HEK293T (cell line): ENCODE measurements around the gene UBE3D.

Experiments used
- CTCF ChIA-PET: fragments of 350-600 bp; formaldehyde crosslinking; extraction: SDS; loops from one replicate; lab custom pipeline; 2021; ENCODE audit warnings: antibody characterized with exemption, inconsistent platforms; lab: Yijun Ruan, JAX
- POLR2A ChIA-PET: fragments of 350-600 bp; formaldehyde crosslinking; extraction: SDS; loops from one replicate; lab custom pipeline; 2020; ENCODE audit warnings: antibody characterized with exemption, inconsistent platforms; lab: Yijun Ruan, JAX
- DNase-seq: peaks from one replicate; pipeline ENCODE4 v3.0.0; 2012; ENCODE audit warnings: mixed read lengths; ENCODE audit errors: extremely low spot score
- ARNT ChIP-seq: fragments of 450-650 bp; IDR thresholded peaks from 2 replicates; pipeline ENCODE4 v1.6.1; 2017; ENCODE audit warnings: mild to moderate bottlenecking
- BHLHE40 ChIP-seq: fragments of 450-650 bp; IDR thresholded peaks from 2 replicates; pipeline ENCODE4 v1.6.1; 2016; ENCODE audit warnings: mild to moderate bottlenecking, moderate library complexity, borderline replicate concordance
- CTBP1 ChIP-seq: fragments of 450-650 bp; IDR thresholded peaks from 2 replicates; pipeline ENCODE4 v1.6.1; 2016; ENCODE audit warnings: borderline replicate concordance
- ELF4 ChIP-seq: fragments of 450-650 bp; IDR thresholded peaks from 2 replicates; pipeline ENCODE4 v1.6.1; 2017; ENCODE audit warnings: antibody characterized with exemption
- FOXA1 ChIP-seq: fragments of 450-650 bp; IDR thresholded peaks from 2 replicates; pipeline ENCODE4 v1.6.1; 2016; ENCODE audit warnings: mild to moderate bottlenecking
- FOXK2 ChIP-seq: fragments of 450-650 bp; IDR thresholded peaks from 2 replicates; pipeline ENCODE4 v1.6.1; 2016; ENCODE audit warnings: mild to moderate bottlenecking
- FOXM1 ChIP-seq: fragments of 450-650 bp; IDR thresholded peaks from 2 replicates; pipeline ENCODE4 v1.6.1; 2017; ENCODE audit warnings: mild to moderate bottlenecking, borderline replicate concordance
- HDGF ChIP-seq: fragments of 450-650 bp; IDR thresholded peaks from 2 replicates; pipeline ENCODE4 v1.6.1; 2017; ENCODE audit warnings: antibody characterized with exemption, borderline replicate concordance
- L3MBTL2 ChIP-seq: fragments of 450-650 bp; conservative IDR thresholded peaks from 2 replicates; pipeline ENCODE4 v1.6.1; 2016; ENCODE audit warnings: mild to moderate bottlenecking
- LEF1 ChIP-seq: fragments of 450-650 bp; IDR thresholded peaks from 2 replicates; pipeline ENCODE4 v1.6.1; 2017; ENCODE audit warnings: mild to moderate bottlenecking, borderline replicate concordance
- NFRKB ChIP-seq: fragments of 450-650 bp; IDR thresholded peaks from 2 replicates; pipeline ENCODE4 v1.6.1; 2016; ENCODE audit warnings: mild to moderate bottlenecking, moderate library complexity
- PKNOX1 ChIP-seq: fragments of 450-650 bp; IDR thresholded peaks from 2 replicates; pipeline ENCODE4 v1.6.1; 2016
- SP1 ChIP-seq: fragments of 450-650 bp; IDR thresholded peaks from 2 replicates; pipeline ENCODE4 v1.6.1; 2017
- SUZ12 ChIP-seq: fragments of 450-650 bp; IDR thresholded peaks from 2 replicates; pipeline ENCODE4 v1.6.1; 2016; ENCODE audit warnings: mild to moderate bottlenecking
- TARDBP ChIP-seq: fragments of 450-650 bp; IDR thresholded peaks from 2 replicates; pipeline ENCODE4 v1.6.1; 2016
- ZNF384 ChIP-seq: fragments of 450-650 bp; IDR thresholded peaks from 2 replicates; pipeline ENCODE4 v1.6.1; 2016

UBE3D gene

GRCh38 chr6:83097204-83097603 lies 31.6 kb upstream of the UBE3D start:
- DNase-seq: no peak
- ChIA-PET POLR2A (no interaction called here), CTCF (no interaction called here)
- TF ChIP-seq LEF1: no peak
- TF ChIP-seq FOXK2: no peak
- TF ChIP-seq ELF4: no peak
- no peak for TF ChIP-seq BHLHE40
- TF ChIP-seq FOXM1: no peak
- TF ChIP-seq TARDBP: no peak
- no peak for TF ChIP-seq HDGF
- TF ChIP-seq CTBP1: no peak
- no peak for TF ChIP-seq ARNT
- TF ChIP-seq ZNF384: no peak
- no peak for TF ChIP-seq SP1
- no peak for TF ChIP-seq PKNOX1

DNA sequence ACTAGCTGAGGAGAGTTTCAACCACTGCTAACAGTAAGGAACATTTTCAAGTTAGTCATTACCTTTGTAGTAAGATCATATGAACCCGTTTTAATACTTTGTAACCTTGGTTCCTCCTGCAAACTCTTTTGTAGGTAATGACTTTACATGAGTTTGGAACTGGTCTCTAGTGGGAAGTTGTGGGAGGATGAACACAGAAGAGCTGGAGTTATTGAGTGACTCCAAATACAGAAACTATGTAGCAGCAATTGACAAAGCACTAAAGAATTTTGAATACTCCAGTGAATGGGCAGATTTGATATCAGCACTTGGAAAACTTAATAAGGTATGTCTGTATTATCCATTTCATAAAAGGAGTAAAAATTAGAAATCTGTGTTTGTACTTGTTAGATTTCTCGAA lies 31.1 kb upstream of the UBE3D start:
- CTCF ChIA-PET: no interaction called here
- POLR2A ChIA-PET: no interaction called here
- no peak for DNase-seq
- TF ChIP-seq ZNF384 (no peak), CTBP1 (no peak)

DNA sequence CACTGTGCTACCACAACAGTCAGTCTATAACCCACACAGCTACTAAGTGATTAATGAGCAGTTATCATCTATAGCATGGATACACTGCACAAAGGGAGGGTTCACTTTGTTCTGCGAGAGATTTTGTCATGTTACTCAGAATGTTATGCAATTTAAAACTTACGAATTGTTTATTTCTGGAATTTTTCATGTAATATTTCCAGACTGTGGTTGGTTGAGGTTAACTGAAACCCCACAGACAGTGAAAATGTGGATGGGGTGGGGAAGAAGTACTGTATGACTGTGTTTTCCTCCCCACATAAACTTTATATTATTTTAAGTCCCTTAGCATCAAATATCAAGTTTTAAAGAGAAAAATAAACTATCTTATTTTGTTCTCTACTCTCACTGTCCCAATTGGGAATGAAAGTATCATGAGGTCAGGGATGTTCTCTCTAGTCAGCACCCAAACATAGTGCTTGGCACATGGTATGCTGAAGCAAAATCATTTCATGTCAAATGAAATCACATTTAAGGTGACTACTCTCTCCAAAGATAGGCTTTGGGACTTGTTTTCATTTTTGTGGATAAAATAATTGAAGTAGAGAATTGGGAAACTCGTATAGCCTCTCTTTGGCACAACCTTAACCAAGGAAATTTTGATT lies 27.2 kb upstream of the UBE3D start:
- CTCF ChIA-PET: no interaction called here
- POLR2A ChIA-PET: no interaction called here

DNA sequence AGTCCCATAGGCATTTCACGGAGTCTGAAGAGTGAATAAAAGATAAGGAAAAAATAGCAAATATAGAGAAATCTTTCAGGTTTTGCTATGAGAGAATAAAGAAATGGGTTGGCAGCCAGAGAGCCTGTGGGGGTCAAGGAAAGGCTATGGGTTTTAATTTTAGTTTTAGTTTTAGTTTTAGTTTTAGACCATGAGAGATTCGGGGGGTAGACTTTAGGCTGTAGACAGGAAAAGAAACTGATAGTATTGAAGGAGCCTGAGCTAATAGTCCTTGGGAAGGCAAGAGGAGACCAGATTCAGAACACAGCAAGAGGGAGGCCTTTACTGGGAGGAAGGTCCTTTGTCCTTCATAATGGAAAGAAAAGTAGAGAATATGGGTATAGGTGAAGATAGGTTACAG lies 21.1 kb upstream of the UBE3D start:
- ChIA-PET CTCF (interaction anchor here (0.7 kb wide), 1 partner anchor 373 kb away, joined by 3 read pairs; no protein-coding TSS in a partner anchor), POLR2A (no interaction called here)
- TF ChIP-seq ZNF384: no peak
- no peak for TF ChIP-seq FOXA1
- no peak for TF ChIP-seq FOXM1
- no peak for TF ChIP-seq ELF4
- TF ChIP-seq HDGF: no peak
- no peak for TF ChIP-seq PKNOX1
- no peak for TF ChIP-seq L3MBTL2
- no peak for TF ChIP-seq ARNT
- TF ChIP-seq FOXK2: no peak
- TF ChIP-seq BHLHE40: no peak
- TF ChIP-seq TARDBP: no peak
- TF ChIP-seq LEF1: no peak
- no peak for TF ChIP-seq SP1
- no peak for TF ChIP-seq CTBP1
- TF ChIP-seq SUZ12: no peak
- no peak for TF ChIP-seq NFRKB
- no peak for DNase-seq

More for the DNA sequence above, 27.2 kb upstream of the UBE3D start:
- no peak for TF ChIP-seq BHLHE40
- TF ChIP-seq ARNT: no peak
- TF ChIP-seq FOXM1: no peak
- TF ChIP-seq TARDBP: no peak
- no peak for TF ChIP-seq ZNF384
- TF ChIP-seq ELF4: no peak
- TF ChIP-seq HDGF: no peak
- no peak for TF ChIP-seq SUZ12
- no peak for TF ChIP-seq LEF1
- TF ChIP-seq PKNOX1: no peak
- no peak for TF ChIP-seq CTBP1
- no peak for TF ChIP-seq FOXA1
- no peak for TF ChIP-seq FOXK2
- no peak for TF ChIP-seq SP1
- no peak for TF ChIP-seq L3MBTL2
- no peak for TF ChIP-seq NFRKB
- DNase-seq: no peak

GRCh38 chr6:83083476-83083875 lies 17.8 kb upstream of the UBE3D start:
- CTCF ChIA-PET: no interaction called here
- DNase-seq: no peak
- POLR2A ChIA-PET: no interaction called here
- TF ChIP-seq ELF4: no peak
- TF ChIP-seq SUZ12: no peak
- TF ChIP-seq SP1: no peak
- no peak for TF ChIP-seq L3MBTL2
- TF ChIP-seq FOXK2: no peak
- TF ChIP-seq ZNF384: no peak
- TF ChIP-seq LEF1: no peak
- no peak for TF ChIP-seq FOXA1
- TF ChIP-seq PKNOX1: no peak
- TF ChIP-seq ARNT: no peak
- TF ChIP-seq FOXM1: no peak
- TF ChIP-seq CTBP1: no peak
- no peak for TF ChIP-seq HDGF
- TF ChIP-seq TARDBP: no peak
- TF ChIP-seq BHLHE40: no peak
- no peak for TF ChIP-seq NFRKB
